GM19324 (cell line): ENCODE results near the gene COL6A1.

Source experiments
- ATAC-seq: cut with Tn5 transposase; IDR thresholded peaks from one replicate; pipeline ENCODE4 v1.9.1; 2021; ENCODE audit warnings: mild to moderate bottlenecking, moderate library complexity; ENCODE audit not compliant: unreplicated experiment, low FRiP score

The COL6A1 gene

DNA sequence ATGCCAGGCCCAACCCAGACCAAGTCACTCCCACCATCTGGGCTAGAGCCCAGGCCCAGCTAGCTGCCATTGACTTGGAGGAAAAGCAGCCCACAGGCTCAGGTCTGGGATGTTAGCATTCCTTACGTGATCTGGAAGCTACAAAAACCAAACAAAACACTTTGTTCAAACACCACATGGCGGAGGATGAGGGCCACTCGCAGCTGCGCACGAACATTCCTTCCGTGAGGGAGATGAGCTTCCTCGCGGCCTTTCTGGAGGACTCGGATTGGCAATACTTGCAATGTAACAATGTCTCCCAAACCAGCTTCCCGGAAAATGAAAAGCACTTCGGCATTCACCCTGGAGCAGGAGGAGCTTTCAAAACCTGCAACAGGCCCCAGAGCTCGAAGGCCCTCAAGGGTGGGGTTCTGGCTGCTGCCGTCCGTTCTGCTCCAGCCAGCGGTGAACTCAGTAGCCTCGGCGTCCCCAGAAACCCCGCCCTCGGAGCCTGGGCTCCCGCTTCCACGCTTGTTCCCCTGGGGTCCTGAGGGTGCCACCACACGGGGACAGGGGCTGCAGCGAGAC, 40.5 kb downstream of the COL6A1 start:
- ATAC-seq: no peak

DNA sequence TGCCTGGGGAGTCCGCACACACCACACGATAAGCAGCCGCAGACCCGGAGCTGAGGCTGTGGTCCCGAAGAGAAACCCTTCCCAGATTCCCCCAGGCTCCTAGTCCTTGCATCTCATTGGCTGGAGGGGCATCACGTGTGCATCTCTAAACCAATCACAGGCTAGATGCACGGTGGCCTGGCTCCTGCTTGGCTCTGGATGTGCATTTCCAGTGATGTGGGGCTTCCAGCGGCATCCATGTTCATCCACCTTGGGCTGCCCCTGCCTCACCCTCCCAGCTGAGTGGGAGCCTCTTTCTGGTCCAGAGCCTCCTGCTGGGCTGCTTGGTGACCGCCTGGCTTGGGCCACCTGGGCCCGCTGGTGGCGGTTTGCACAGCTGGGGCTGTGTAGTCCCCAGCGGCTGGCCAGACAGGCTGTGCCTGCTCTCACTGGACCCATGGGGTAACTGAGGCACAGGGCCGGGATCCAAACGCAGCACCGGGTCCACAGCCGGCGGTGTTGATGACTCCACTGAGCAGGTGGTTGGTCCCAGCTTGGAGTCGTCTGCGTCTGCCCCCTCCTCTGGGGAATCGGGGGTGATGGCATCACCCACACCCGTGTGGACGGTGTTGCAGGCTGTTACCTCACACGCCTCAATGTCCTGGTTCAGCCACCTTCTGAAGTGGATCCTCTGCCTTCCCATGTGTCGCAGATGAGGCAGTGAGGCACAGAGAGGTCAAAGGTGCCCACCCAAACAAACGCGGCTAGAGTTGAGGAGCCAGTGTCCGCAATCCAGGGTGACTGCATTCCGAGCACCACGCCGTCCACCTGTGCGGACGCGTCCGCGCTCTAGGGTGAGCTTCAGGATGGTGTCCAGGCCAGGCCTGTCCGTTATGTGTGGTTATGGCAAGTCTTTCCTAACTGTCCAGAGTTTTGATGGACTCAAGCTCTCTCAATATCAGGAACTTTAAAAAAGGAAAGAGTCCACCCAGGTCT, 41.3 kb downstream of the COL6A1 start:
- no peak for ATAC-seq

DNA sequence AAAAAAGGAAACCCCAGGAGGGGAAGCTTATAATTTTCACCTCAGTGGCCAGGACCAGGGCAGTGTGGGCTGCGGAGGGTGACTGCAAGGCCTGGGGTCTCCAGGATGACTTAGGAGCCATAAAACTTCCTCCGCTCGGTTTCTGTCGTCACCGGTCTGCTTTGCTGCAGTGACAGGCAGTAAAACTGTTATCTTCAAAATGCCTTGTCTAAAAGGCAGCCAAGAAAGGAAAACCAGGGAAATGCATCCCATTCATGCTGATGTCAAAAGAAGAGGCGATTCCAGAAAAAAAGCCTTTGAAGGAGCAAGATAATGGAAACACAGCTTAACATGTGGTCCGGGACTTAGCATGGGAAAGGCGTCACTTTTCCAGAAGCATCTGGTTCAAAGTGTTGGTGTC, 42.0 kb downstream of the COL6A1 start:
- no peak for ATAC-seq

DNA sequence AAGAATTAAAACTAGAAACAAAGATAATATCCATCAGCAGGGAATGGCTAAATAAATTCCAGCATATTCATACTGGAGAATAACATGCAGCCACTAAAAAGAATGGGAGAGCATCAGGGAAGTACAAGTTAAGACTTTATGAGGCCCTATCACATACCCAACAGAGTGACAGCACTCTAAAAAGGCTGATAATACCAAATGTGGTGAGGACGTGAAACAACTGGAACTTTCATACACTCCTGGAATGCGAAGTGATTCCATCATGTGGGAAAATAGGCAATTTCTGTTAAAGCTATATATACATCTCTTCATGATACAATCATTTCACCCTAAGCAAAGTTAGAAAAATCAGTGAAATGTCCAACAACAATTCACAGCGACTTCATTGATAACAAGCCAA, 42.6 kb downstream of the COL6A1 start:
- ATAC-seq: no peak

DNA sequence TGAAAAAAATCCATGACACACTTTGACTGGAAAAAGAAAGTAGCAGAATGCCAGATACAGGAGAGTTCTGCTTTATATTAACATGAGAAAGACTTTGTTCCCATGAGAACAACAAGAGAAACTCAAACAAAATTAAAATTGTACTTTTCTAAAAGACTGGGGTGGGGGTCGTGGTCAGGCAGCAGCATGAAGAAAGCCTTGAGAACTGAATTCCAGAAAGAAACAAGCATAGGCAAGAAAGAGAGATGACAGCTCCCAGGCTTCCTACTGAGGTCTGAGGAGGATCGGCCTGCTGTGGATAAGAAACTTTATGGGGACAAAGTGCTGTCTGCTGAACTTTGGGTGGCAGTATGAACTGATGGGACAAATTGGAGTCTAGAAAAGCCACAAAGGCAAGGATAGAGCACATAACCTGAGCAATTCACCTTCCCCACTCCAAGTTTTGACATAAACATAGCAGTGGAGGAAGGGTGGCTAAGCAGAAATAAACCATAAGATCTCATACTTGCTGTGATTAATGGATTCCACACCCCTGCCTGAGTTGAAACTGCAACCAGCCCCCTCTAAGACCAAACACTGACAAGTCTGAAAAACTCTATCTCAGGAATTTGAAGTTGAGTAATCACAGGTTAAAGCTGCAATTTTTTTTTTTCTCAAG, 43.7 kb downstream of the COL6A1 start:
- no peak for ATAC-seq

DNA sequence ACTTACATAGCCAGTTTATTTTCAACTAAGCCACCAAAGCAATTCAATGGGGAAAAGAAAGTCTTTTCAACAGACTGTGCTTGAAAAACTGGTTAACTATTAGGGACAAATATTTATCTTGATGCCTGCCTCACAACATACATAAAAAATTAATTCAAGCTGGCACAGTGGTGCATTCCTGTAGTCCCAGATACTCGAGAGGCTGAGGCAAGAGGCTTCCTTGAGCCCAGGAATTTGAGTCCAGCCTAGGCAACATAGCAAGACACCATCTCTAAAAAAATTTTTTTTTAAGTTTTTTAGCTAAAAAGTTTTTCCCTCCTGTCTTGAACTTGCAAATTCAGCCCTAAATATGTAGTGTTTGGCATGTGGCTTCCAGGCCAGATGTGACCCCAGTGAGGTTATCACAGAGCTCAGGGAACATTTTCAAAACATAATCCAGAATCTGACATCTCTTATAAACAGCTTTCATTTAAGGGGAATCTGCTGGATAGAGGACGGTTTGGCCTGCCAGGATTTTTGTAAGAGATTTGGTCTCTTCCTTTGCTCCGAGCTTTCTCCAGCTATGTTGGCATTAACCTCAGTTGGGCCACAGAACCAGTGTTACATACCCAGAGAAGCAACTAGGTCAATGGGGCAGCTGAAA, 46.4 kb downstream of the COL6A1 start:
- ATAC-seq: no peak

DNA sequence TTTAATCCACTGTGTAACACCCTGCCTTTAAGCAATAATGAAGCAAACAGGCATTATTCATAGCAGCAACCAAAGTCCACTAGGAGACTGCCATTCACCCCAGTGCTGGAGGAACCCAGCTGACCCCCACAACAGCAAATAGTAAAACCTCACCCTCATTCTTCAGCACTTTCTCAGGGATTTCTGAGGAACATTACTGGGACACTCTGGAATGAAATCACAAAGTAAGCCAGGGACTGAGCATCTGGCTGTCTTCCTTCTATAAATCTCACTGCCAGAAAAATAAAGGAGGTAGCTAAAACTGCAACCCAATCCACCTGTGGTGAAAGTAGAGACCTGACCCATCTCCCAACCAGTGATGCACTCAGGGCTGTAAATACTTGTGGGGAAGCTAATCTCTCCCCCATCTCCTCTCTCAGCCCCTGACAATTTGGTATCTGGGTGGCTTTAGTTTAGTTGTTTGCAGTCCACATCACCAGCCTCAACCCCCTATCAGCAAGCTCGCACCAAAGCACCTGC, 47.1 kb downstream of the COL6A1 start:
- no peak for ATAC-seq

DNA sequence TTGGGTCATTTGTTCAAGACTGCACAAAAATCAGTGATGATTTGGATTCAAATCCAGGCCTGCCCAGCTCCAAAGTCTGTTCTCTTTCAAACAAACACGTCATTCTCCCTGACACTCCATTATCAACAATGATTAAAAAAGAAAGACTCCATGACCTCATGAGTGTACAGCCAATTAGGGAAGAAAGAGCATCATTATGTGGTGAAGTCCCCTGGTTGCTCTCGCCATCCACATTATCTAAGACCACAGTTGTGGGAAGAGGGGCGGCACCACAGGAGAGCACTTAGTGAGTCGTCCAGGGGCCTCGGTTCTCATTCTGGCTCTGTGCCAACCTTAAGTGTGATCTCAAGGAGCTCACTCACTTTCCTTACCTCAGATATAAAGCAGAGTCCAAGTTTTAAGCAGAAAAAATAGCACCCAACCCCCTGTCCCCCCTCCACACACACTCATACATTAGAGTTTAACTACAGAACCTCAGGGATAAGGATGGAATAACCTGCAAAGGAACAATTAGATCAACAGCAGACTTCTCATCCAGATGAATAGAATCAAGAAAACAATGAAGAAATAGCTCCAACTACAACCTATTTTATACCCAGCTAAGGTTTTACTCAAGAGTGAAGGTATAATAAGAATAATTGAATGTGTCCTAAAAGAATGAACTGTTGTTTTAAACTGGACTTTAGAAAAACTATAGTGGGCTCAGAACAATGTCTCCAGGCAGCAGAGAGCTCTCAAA, 47.8 kb downstream of the COL6A1 start:
- no peak for ATAC-seq

DNA sequence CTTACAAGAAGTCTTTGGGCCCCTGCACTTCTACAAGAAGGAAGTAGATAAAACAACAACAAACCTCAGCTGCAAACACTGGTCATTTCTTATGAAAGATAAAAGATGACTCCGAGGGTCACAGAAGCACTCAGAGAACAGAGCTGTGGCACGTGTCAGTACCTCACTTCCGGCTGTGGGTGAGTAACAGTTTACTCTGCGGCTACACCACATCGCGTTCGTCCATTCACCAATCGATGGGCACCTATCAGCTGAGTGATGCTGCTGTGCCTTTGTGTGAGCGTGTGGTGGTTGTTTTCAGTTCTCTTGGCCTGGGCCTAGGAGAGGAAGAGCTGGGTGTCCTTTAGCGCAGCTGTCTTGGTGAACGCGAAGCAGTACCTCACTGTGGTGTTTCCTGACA, 49.9 kb downstream of the COL6A1 start:
- no peak for ATAC-seq

DNA sequence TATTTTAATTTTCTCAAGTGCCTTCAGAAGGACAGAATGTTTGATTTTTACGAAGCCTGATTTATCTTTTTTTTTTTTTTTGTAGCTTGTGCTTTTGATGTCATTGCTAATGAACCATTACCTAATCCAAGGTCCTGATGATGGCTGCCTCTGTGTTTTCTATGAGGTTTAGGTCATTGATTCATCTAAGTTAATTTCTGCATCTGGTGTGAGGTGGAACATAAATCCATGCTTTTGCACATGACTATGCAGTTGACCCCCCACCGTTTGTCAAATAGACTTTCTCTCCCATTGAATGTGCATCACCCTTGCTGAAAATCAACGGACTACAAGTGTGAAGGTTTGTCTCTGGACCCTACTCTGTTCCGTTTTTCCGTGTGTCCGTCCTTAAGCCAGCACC, 50.5 kb downstream of the COL6A1 start:
- no peak for ATAC-seq

DNA sequence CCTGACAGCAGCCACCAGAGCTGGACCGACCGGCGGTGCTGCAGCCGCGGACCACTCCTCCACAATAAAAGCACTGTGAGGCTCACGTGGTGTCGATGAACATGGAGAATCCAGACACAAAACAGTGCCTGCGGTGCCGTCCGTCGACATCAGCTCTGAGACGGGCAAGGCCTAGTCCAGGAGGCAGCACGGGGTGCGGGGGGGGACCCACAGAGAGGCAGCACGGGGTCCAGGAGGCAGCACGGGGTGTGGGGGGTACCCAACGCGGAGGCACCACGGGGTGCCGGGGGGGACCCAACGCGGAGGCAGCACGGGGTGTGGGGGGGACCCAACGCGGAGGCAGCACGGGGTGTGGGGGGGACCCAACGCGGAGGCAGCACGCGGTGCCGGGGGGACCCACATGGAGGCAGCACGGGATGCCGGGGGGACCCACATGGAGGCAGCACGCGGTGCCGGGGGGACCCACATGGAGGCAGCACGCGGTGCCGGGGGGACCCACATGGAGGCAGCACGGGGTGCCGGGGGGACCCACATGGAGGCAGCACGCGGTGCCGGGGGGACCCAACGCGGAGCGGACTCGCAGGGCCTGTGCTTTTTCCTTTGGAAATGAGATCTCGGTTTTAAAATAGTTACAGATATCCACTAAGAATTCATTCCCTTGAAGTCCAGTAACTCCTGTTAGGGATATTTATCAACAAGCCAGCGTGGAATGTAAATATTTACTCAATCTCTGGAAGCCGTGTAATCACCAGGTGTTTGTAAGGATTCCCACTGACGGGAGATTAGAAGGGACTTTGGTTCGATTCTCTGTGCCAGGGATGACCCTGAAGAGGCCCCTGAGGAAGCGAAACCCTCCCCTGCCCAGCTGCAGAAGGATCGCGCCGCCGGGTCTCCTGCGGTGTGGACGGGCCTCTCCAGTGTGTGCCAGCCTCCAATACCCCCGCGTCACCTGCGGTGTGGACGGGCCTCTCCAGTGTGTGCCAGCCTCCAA, 52.1 kb downstream of the COL6A1 start:
- ATAC-seq: no peak

DNA sequence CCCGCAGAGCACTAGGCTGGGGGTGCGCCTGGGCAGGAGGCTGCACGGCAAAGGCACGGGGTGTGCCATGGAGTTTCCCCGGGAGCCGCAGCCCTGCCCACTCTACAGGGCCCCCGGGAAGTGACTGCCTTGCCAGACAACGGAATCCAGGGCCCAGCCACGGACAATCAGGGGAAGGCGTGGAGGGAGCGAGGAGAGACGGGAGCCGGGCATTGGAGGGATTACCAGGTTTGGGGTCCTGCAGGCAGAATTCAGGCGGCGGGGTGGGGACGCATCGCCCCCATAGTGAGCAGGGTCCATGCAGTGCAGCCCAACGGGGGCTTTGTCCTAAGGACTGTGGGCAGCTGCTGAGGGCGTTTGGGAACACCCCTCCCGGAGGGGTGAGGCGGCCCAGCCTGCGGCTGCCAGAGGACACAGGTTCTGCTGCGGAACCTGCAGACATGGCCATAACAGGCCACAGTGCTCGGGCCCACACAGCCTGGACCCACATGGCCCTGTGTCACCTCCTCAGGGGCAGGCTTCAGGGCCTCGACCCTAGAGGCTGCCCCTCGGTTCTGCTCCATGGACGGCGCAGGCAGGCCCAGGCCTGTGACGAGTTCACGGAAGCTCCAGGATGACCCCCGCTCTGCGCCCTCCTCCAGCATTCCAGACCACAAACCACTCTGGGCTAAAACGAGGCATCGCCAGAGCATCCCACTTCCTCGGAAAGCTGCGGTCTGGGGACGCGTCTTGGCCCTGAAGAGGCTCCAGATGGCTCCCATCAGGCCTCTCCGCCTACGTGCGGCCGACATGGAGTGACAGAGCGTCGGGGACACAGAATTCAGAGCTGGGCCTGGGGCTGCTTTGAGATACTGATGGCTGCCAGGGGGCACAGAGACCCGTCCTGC, 54.5 kb downstream of the COL6A1 start:
- ATAC-seq: no peak

DNA sequence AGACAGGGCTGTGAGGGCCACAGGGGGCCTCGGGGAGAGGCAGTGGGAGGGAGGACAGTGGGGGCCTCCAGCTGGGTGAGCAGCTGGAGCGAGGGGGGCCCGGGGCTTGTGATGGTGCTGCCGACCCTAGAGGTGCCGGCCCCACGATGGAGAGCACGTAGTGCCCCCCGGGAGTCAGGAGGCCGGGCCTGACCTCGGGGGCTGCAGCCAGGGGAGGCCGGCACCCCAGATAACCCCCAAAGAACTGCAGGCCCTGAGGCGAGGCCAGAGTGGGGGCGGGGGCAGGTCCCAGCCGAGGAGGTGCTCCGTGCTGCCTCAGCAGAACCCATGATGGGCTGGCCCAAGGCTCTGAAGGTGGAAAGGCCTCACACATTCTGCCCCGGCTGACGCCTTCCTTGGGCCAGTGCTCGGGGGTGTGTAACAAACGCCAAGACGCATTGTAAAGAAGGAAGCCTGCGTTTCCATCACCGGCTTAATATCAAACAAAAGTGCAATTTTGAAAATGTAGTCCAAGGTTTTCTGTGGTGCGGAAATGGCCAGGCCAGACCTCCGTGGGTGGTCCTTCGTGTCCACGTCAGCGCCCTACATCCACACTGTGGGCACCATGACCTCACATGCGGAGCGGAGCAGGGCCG, 55.2 kb downstream of the COL6A1 start:
- no peak for ATAC-seq

DNA sequence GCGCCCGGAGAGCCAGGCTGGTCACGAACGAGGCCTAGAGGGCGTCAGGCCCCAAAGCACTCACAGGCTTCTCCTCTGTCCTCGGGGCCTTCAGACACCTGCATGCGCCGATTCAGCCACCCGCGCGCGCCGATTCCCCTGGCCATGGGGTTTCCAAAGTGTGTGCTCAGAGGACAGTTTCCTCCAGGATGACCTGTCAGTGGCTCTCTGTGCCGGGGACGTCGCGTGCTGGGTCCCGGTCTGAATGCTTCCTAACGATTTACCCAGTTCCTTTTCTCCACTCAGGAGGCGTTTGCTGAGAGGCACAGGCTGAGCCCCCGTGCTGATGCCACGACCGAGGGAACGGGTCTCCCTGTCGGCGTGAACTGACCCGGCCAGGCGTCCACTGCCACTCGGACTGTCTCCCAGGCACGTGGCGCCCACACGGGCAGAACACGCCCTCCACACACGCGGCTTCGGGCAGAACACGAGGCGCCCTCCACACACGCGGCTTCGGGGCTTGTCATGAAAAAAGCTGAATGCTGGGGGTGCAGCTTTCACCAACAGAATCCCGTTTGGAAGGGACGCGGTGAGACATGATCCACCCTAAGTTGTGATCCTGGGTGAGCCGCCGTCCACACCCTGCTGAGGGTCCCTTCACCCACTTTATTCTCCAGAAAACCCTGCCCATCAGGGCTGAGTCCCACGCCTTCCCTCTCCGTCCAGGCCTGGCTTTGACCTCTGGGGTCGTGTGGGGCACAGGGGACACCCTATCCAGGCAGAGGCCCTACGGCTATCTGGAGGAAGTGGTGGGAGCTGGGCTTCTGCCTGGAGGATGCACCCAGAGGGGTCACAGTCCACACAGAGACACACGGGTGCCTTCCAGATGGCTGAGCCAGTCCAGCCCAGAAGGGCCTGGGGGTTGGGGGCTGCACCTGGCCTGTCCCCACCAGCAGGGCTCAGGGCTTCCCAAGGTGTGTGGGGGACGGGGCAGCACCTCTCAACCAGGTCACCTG, 56.1 kb downstream of the COL6A1 start:
- ATAC-seq: no peak

DNA sequence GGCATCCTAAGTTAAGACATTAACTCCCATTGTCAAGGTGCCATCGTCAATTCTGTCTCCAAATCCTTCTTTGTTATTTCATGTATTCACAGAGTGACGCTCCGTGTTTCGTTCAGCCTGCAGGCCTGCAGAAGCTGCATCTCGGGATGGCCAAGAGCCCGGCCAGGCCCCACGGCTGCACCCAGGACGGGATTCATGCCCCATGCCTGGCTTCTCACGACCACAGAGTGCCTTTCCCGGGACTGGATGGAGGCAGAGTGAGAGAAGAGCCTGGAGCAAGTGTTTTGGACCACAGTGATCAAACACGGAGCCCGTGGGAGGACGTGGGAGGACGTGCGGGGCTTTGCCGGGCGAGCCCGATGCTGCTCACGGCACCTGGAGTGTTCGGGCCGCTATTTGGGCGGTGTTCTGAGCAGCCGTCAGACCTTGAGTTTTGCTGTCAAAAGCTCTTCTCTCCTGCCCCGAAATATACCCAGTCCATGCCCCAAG, 56.8 kb downstream of the COL6A1 start:
- ATAC-seq: no peak

DNA sequence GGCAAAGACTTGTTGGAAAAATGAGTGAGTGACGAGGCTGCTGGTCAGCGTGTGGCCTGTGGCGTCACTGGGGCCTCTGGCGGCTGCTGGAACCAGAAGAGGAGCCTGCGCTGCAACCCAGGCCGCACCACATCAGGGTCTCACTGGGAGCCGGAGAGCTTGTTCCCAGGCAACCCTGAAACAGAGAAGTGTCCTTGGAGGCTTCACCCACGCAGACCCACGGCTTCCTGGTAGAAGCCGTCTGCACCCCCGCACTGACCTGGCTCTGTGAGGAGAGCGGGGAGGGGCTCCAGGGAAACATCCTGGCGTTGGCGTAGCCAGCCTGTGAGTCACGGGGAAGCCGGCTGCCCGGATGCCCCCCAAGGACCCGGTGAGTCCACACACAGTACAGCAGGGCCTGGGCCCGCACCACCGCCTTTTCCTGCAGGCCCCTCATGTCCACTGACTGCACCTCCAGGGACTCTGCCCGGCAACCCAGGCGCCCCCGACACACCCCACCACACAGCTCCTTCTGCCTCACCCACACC, 57.4 kb downstream of the COL6A1 start:
- ATAC-seq: no peak
